SH-SY5Y (cell line): ENCODE measurements around the gene SGMS2.

Experiments used
- GATA2 ChIP-seq: IDR thresholded peaks from 2 replicates; pipeline ENCODE4 v1.6.1; 2011; ENCODE audit warnings: mild to moderate bottlenecking, low read depth, low read length
- GATA3 ChIP-seq: IDR thresholded peaks from 2 replicates; pipeline ENCODE4 v1.6.1; 2011; ENCODE audit warnings: low read depth, mild to moderate bottlenecking, low read length, moderate library complexity

The SGMS2 gene

GRCh38 chr4:107838861-107839565 is 14.3 kb downstream of the SGMS2 start:
- no peak for TF ChIP-seq GATA2
- TF ChIP-seq GATA3: no peak

GRCh38 chr4:107843391-107843790 is 18.7 kb downstream of the SGMS2 start:
- TF ChIP-seq GATA2 (no peak), GATA3 (no peak)

DNA sequence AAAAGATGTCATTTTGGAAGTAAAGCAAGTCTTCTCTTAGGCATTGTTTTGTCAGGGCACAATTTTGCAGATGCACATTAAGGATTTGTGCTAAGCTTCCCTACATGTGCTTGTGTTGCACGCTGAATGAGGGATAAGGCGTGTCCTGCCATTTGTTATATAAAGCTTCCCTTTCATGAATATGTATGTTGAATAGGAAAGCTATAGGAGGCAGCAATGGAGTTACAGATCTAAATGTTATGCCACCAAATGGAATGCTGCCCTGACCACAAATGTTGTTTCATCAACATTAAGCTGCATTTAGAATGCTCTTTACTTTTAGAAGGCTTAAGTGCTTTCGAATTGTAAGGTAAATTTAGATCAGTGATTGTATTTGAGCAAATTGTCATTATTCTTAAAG is 20.9 kb downstream of the SGMS2 start:
- TF ChIP-seq GATA3: no peak
- no peak for TF ChIP-seq GATA2

GRCh38 chr4:107850438-107850837 is 25.7 kb downstream of the SGMS2 start:
- TF ChIP-seq GATA2: no peak
- no peak for TF ChIP-seq GATA3

DNA sequence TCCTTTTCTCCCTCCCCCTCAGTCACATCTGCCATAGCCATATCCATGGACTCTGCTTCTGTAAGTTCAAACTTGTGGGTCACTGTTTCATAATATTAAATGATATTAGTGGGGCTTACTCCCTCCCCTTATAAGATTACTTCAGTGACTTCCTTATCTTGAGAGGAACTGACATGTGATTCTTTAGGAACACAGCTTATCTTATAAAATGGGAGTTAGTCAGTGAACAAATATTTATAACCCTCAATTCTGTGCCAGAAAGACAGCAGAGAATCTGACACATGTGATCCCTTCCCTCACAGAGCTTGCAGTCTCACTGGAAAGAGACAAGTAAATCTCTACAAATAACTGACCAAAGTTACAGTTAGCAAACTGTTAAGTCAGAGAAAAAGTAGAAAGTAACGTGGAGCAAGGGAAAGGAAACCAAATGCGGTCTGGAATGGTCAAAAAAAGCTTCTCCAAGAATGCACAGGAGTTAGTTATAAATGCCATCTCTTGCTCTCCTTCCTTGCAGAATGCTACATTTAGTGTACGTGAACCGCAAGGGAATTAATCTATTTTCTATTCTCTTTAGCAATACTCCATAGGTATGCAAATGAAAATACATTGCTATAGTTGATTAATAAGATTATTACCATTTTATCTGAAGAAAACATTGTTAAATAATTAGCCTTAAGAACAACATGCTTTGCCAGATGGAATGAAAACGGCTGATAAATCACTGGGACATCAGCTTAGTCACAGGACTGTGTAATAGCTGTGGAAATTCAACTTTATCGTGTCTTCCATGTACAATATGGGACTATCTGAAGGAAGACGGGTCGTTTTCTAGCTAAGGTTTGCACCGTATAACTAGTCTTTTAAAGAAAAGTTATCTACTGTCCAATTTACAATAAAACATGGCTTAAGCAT is 29.0 kb downstream of the SGMS2 start:
- TF ChIP-seq GATA2 (no peak), GATA3 (no peak)

DNA sequence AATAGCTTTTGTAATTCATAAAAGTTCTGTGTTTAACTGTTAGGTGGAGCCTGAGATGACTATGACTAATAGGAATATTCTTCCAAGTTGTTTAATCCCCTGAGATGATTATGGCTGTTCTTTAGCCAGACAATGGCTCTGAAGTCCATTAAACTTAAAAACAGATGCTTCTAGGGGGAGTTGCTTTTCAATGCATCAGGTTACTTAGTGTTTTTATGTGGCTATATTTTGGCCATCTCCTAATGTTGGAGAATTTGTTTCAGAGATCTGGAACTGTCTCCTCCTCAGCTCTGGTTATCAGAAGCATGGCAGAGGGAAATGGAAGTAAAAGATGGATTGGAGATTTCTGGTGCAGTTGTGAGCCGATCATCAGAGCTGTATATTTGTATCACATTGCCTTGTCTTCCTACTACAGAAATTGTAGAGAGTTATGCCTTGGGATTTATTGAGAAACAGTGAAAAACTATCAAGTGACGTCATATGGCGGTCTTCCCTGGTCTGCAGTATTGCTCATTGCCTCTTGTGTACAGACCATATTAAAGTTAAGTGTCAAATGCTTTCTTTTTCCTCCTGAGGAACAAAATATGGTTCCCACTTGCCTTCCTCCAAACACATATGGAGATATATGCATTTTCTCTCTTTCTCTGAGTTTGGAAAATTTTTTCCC is 29.8 kb downstream of the SGMS2 start:
- no peak for TF ChIP-seq GATA2
- TF ChIP-seq GATA3: no peak

DNA sequence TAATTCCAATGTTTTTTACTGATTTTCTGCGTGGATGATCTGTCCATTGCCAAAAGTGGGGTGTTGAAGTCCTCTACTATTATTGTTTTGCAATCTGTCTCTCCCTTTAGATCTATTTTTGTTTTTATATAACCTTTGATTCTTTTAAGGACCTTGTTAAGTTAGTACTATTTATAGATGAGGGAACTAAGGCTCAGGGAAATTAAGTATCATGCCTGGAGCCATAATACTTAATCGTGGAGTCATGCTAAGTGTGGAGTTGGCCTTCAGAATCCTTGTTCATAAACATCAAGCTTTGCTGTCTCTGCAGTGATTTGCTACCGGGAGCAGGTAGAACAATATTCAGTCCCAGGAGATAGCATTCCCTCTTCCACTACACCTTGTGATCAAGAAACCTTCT is 31.0 kb downstream of the SGMS2 start:
- TF ChIP-seq GATA2 (no peak), GATA3 (no peak)

GRCh38 chr4:107856901-107857300 is 32.2 kb downstream of the SGMS2 start:
- TF ChIP-seq GATA3 (no peak), GATA2 (no peak)

- TF ChIP-seq GATA3: no peak
- no peak for TF ChIP-seq GATA2
Observed at GRCh38 chr4:107857741-107858140, 33.0 kb downstream of the SGMS2 start.

GRCh38 chr4:107858158-107858742 is 33.5 kb downstream of the SGMS2 start:
- no peak for TF ChIP-seq GATA2
- no peak for TF ChIP-seq GATA3

- TF ChIP-seq GATA3 (no peak), GATA2 (no peak)
Observed at GRCh38 chr4:107862658-107863057, 37.9 kb downstream of the SGMS2 start.

- no peak for TF ChIP-seq GATA3
- TF ChIP-seq GATA2: no peak
Observed at GRCh38 chr4:107863416-107863815, 38.7 kb downstream of the SGMS2 start.

DNA sequence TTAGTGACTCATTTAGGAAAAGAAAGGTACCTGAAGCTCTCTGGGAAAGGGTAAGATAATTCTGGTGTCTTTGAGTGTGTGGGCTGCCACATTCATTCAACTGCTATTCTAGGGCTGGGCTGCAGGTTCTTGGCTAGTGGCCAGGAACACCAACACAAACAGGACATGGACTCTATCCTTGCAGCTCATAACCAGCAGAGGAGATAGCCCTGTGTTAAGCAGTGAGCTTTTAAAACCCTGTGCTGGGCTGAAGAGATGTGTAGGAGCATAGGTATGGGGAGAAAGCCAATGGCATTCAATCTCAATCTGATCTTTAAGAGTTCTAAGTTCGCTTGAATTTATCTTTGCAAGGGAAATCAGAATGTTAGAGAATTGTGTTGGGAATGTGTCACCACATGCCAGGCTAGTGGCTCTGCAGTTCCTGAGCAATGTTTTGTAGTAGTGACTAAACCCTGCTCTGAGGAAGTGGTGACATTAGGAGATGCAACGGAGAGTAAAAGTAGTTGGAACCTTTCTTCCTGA is 39.2 kb downstream of the SGMS2 start:
- TF ChIP-seq GATA3: no peak
- no peak for TF ChIP-seq GATA2

DNA sequence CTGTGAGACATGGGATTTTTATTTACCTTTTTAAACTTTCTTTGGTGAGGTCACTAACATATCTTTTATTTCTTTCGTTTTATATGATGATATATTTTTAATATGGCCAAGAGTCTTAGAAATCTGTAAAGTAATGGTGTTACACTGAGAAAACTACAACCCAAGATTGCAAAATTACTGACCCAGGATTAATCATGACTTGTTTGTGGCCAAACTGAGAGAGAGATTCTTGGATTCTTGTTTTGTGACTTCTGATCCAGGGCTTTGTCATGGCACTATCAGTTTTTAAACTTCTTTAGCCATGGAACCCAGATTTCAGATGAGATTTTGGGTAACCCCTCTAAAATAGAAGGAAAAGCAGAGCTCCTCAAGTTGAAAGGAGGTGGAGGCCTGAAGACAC is 42.0 kb downstream of the SGMS2 start:
- TF ChIP-seq GATA3 (no peak), GATA2 (no peak)
